HG02840 (cell line): ENCODE results near the gene PRRX1.

Experiments used
- ATAC-seq: cut with Tn5 transposase; IDR thresholded peaks from one replicate; pipeline ENCODE4 v1.9.1; 2021; ENCODE audit warnings: mild to moderate bottlenecking, moderate library complexity, moderate number of reproducible peaks; ENCODE audit not compliant: unreplicated experiment, low FRiP score

Gene PRRX1

DNA sequence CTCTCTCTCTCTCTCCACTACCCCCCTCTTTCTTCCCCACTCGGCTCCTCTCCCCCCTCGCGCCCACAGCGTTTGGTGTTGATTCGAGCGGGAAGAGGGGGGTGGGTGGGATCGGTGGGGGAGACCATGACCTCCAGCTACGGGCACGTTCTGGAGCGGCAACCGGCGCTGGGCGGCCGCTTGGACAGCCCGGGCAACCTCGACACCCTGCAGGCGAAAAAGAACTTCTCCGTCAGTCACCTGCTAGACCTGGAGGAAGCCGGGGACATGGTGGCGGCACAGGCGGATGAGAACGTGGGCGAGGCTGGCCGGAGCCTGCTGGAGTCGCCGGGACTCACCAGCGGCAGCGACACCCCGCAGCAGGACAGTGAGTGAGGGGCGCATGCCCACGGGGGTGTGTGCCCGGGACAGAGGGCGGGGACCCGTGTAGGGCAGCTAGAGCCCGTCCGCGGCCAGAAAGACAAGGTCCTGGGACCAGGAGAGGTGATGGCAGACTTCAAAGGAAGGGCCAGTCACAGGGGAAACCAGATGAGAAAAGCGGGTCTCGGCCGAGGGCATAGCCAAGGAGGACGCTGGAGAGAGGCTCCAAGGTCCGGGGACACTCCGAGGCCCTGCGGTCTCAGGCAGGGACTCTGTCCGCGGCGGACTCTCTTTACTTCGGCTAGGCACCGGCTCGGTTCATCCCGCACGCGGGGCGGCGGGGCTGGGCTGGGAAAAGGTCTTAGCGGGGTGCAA, at the start of gene PRRX1:
Gene PRRX1 (plus strand): TSS at position 39 of the 735 bp plus-strand sequence. CDS start 88 bp downstream, at position 127.
- no peak for ATAC-seq

GRCh38 chr1:170617591-170618330, 46.2 kb upstream of the PRRX1 start:
- ATAC-seq: no peak

- no peak for ATAC-seq
Observed at GRCh38 chr1:170618421-170618820, 45.5 kb upstream of the PRRX1 start.

DNA sequence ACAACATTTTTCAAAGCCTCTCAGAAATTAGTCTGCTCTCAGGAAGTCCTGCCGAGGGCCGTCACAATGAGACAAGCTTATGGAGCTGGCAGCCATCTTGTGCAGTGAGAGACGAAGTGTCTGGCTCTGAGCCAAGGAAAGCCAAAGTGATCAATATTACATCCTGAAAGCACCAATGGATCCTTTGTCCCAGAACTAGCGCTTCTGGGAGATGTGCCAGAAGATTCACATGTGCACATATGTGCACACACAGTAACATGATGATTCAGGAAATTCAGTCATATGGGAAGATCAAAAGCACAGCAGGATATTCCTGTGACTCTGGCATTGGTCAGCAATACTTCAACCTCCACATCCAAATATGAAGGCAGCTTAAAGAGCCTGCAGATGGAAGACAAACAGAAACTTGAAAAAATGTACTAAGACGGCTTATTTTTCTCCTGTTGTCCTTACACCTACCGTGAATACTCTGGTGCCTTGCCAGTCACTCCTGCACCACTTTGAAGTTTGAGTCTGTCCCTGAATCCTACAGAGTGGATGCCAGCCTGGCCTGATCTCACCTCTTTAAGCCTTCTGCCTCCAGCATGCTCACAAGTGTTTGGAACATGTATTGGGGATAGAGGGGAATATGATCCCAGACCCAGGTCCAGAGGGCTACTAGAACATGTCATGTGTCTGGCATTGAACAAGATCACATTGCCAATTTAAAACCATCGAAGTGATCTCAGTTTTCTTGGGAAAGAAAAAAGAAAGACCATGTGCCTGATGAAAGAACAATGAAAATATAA, 44.5 kb upstream of the PRRX1 start:
- no peak for ATAC-seq

DNA sequence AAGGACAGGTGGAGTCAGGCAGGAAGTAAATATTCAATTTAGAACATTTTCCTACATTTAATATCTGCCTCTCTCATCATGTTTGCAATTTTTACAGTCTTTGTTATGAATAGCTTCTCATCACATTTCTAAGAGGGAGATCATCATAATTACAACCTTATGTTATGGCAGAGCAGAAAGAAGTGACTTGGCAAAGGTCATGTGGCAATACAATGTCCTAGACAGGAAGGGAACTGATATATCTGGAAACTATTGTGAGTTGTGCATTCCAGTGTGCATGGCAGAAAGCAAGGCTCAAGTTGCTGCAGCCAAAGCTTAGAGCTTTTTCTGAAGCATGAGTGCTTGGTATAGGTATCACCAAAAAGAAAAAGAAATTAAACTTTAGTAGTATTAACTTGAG, 43.8 kb upstream of the PRRX1 start:
- no peak for ATAC-seq

- ATAC-seq: no peak
Observed at GRCh38 chr1:170623171-170623570, 40.8 kb upstream of the PRRX1 start.

GRCh38 chr1:170624146-170624545, 39.8 kb upstream of the PRRX1 start:
- no peak for ATAC-seq

- ATAC-seq: no peak
Observed at GRCh38 chr1:170630977-170631376, 33.0 kb upstream of the PRRX1 start.

GRCh38 chr1:170634293-170634692, 29.6 kb upstream of the PRRX1 start:
- ATAC-seq: no peak

GRCh38 chr1:170634824-170635410, 29.0 kb upstream of the PRRX1 start:
- ATAC-seq: no peak

GRCh38 chr1:170640581-170640980, 23.4 kb upstream of the PRRX1 start:
- no peak for ATAC-seq

GRCh38 chr1:170657275-170657853, 6.6 kb upstream of the PRRX1 start:
- ATAC-seq: no peak

DNA sequence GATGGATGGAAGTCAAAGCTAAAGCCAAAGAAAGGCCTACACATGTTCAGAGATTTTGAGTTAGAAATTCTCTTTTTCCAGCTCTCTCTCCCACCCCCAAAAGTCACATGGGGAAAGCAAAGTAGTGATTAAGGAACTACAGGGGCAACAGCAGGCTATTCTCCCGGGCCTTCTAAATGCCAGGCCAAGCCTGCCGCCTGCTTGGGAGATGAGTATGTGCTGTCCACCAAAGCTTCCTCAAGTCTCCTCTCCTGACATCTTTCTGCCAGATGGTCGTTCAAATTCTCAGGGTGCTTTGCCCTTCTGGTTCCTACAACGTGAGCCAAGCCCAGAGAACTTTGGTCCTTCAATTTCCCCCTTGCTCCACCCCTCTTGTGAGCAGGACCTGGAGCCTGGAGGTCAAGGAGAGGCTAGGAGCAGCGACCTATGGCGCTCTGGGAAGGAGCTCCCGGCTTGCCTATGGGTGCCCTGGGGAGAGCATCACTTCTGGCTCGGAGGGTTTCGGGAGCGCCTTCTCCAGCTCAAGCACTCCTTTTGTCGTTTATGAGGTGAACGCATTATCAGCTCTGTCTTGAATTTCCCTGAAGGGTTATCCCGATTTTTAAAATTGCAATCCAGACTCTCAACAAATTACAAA, 4.4 kb upstream of the PRRX1 start:
- ATAC-seq: no peak

- no peak for ATAC-seq
Observed at GRCh38 chr1:170660281-170660713, 3.6 kb upstream of the PRRX1 start.

DNA sequence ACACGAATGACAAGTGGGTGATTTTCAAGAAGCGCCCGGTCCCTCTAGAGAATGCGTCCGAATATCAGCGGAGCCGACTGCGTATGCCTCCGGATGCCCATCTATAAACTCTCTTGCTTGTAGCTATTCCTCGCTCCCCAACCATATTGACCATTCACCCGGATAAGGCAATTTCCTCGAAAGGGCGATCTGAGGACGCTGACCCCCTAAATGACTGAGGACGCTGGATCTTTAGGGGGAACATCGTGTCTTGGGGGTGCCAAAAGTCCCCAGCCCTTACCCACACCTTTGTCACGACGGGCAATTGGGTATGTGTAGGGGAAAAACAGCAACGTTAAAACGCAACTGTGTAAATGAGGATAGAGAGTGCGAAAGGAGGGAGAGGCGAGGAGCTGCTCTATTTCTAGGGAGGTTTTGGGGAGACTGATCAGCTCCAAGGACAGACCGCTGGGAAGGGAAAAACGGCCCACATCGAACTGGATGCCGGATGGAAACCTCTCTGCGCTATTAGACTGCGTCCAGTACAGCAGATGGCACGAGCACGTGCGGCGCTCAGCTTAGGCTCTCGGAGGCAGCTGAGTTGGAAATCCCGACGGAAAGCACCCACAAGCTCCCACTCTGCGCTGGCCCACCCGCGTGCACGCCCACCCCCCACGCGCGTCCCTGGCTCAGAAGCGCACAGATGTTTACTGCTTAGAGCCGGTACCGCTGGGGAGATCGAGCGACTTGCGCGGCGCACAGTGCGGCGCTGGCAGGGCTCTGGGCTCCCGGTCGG, 2.9 kb upstream of the PRRX1 start:
- no peak for ATAC-seq

- no peak for ATAC-seq
Observed at GRCh38 chr1:170661646-170662411, 2.1 kb upstream of the PRRX1 start.

DNA sequence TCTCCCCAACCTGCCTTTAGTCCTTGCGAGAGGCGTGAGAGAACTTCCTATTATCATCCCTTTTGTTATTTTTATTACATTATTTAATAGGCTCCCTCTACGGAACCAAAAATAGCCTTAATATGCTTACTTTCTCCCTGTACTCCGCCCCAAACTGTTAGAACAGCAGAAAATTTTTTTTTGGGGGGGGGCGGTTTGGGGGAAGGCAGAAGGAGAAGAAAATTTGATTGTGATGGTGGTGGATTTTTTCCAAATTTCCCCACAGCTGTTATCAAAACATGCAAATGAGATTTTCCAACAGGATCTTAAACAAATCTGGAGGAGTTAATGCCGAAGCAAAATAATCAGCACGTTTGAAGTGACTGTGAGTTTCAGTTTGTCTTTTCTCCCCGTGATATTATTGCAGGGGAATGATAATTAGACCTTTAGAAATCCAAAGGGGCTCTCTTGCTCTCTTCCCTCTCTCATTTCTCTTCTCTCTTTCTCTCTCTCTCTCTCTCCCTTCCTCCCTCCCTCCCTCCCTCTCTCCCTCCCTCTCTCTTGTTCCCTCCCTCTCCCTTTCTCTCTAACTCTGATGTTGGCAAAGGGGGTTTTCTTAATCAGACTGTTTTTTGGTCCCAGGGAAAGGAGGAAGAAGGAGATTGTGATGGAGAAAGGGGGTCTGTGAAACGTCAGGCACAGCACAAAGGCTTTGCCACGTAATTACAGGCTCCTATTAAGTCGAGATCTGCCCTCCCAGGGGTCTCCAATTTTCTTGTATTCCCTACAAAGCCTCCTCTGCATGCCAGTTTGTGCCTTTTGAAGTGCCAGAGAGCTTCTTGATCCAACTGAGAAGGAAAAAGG, 1.1 kb upstream of the PRRX1 start:
- no peak for ATAC-seq
